Subcutaneous adipose tissue (tissue), 4 donors: ENCODE results near the gene MINDY4. TPM values are rescaled to one million over a fixed set of nuclear protein-coding genes. Genes with fewer than 3 reads are reported as not detected.

Experiments used
- CTCF ChIP-seq: fragments of 450-650 bp; IDR thresholded peaks from one replicate; pipeline ENCODE4 v1.5.1; 2016; ENCODE audit warnings: low read depth, mild to moderate bottlenecking, control low read depth, antibody characterized with exemption, moderate library complexity
- total RNA-seq, 4 donors: library from RNA; depleted of rRNA; stranded (reverse); fragments of >200 nt; gene quantifications; one replicate each; pipeline ENCODE4 v1.1.0, GENCODE V29; 2016

The MINDY4 gene
- total RNA-seq, 4 donors from 2014 or later: 3.7 to 8.5 (median 7.4) TPM

- no peak for TF ChIP-seq CTCF
Observed at GRCh38 chr7:30788640-30789333, 17.6 kb downstream of the MINDY4 start.

GRCh38 chr7:30789334-30789711 lies 18.1 kb downstream of the MINDY4 start:
- no peak for TF ChIP-seq CTCF

GRCh38 chr7:30790356-30790755 lies 19.1 kb downstream of the MINDY4 start:
- TF ChIP-seq CTCF: no peak

- TF ChIP-seq CTCF: no peak
Observed at GRCh38 chr7:30791114-30791513, 19.9 kb downstream of the MINDY4 start.

GRCh38 chr7:30795161-30795948 lies 24.1 kb downstream of the MINDY4 start:
- no peak for TF ChIP-seq CTCF

- TF ChIP-seq CTCF: no peak
Observed at GRCh38 chr7:30796105-30796869, 25.1 kb downstream of the MINDY4 start.
